GM19239 (cell line): ENCODE measurements around the gene NPIPB5.
"Not testable (repeated sequence)": the region's sequence is repeated elsewhere in the genome, so short reads cannot be mapped to it uniquely, and the experiment has no call there.

Experiments used
- DNase-seq: peaks from one replicate; pipeline ENCODE4 v3.0.0; 2011; ENCODE audit warnings: low spot score; ENCODE audit not compliant: insufficient read length
- FAIRE-seq: peaks from 2 replicates; lab custom pipeline; 2011; peaks lifted over from hg19 to GRCh38; lab: Jason Lieb, UNC

The NPIPB5 gene

DNA sequence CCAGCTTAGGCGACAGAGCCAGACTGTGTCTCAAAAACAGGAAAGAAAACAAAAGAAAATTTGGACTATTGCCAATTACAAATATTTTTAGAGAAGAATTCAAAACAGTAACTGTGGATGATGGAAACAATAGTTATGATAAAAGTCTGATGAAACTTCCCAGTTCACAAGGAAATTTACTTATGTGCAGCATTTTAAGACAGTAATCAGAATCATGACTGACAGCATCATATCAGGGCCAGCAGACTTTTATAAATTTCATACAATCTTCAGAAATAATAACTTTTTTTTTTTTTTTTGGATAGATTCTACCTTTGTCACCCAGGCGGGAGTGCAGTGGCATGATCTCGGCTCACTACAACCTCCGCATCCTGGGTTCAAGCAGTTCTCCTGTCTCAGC is at the start of gene NPIPB5:
Gene NPIPB5 (plus strand): TSS at position 301 of the 400 bp plus-strand sequence. CDS start 2,911 bp downstream, outside the sequence.
- DNase-seq, FAIRE-seq: not testable (repeated sequence)

DNA sequence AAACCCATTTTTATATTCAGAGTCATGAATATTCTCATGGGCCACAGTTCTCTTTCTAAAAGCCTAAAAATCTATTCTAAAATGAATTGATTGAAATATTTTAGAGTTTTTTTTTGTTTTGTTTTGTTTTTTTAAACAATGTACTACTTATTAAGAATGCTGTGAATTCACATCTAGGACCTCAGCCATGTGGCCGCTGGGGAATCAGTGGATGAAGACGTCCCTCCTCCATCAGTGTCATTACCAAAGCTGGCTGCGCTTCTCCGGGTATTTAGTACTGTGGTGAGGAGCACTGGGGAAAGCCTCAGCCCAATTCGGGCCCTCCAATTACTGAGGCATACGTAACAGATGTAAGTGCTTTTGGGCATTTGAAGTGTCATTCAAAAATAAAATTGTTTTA is 41.8 kb upstream of the NPIPB5 start:
- not testable (repeated sequence) for FAIRE-seq, DNase-seq

DNA sequence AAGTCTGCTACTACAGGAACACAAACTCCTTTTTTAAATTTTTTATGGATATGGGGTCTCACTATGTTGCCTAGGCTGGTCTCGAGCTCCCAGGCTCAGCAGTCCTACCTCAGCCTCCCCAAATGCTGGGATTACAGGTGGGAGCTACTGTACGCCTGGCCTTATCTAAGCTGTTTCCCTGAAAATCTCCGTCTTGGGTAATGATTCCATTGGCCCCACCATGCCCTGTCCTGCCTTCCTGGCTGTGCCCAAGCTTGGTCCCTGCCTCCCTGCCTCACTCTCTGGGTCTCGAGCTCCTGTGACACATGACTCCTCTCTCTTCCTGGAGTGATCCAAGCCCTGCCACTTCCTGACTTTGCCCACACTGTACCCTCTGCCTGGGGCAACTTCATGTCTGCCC is 27.3 kb downstream of the NPIPB5 start:
- not testable (repeated sequence) for FAIRE-seq, DNase-seq

DNA sequence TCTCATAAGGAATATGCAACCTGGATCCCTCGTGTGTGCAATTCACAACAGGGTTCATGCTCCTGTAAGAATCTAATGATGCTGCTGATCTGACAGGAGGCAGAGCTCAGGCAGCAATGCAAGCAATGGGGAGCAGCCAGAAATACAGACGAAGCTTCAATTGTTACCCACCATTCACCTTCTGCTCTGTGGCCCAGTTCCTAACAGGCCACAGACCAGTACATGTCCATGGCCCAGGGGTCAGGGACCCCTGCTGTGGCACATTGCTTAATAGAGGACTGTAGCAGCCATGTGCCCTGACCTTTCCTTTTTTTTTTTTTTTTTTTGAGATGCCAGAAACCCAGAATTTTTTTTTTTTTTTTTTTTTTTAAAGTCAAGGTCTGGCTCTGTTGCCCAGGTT is 34.1 kb downstream of the NPIPB5 start:
- DNase-seq, FAIRE-seq: not testable (repeated sequence)

DNA sequence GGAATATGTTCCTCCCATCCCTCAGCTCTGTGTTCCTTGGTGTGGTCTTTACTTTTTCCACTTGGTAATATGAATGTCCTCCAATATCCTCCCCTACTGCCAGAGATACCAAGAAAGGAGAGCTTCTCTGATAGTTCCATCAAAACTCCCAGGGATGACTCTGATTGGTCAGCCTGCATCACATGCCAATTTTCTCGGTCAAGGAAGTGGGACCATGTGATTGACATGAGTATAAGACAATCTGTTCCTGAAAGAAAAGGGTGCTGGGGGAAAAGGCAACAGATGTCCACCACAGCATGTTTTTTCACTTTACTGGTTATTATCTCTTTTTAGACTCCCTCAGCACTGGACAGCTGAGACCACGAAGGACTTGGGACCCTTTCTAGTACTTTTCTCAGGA is 35.9 kb downstream of the NPIPB5 start:
- FAIRE-seq, DNase-seq: not testable (repeated sequence)

DNA sequence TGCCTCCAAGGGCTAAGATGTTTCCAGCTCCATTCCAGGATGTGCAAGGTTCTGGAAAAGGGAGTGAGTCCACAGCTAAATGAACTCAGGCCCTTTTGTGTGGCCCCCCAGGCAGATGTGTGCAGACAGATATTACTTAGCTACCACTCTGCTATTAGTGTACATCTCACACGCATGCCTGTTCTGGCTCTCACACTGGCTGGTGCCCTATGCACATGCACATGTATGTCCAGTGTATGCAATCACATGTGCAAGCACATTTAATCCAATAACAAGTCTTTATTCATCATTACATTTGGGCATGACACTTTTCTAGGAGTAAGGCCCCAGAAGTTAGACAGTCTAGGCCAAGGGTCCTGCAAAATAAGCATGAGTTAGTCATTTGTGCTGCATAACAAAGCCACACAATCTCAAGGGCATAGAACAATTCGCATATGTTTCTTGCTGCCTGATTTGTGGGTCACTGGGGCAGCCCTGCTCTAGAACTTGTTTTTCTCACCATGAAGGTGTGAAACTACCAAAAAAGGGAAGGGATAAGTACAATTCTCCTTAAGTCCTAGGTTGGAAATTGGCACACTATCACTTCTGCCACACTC is 36.6 kb downstream of the NPIPB5 start:
- not testable (repeated sequence) for DNase-seq, FAIRE-seq

DNA sequence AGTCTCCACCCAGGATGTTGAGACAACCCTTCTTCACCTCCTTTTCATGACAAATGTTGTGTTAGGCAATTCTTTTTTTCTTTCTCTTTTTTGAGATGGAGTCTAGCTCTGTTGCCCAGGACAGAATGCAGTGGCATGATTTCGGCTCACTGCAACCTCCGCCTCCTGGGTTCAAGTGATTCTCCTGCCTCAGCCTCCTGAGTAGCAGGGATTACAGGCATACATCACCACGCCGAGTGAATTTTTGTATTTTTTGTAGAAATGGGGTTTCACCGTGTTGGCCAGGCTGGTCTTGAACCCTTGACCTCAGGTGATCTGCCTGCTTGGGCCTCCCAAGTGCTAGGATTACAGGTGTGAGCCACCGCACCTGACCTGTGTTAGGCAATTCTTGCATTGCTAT is 39.2 kb downstream of the NPIPB5 start:
- FAIRE-seq, DNase-seq: not testable (repeated sequence)

DNA sequence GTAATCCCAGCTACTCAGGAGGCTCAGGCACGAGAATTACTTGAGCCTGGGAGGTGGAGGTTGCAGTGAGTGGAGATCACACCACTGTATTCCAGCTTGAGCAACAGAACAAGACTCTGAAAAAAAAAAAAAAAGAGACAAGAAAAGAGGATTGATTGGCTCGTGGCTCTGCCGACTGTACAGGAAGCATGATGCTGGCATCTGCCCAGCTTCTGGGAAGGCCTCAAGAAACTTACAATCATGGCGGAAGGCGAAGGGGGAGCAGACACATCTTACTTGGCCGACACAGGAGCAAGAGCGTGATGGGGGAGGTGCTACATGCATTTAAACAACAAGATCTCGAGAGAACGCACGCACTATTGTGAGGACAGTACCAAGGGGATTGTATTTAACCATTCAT is 40.5 kb downstream of the NPIPB5 start:
- DNase-seq, FAIRE-seq: not testable (repeated sequence)

DNA sequence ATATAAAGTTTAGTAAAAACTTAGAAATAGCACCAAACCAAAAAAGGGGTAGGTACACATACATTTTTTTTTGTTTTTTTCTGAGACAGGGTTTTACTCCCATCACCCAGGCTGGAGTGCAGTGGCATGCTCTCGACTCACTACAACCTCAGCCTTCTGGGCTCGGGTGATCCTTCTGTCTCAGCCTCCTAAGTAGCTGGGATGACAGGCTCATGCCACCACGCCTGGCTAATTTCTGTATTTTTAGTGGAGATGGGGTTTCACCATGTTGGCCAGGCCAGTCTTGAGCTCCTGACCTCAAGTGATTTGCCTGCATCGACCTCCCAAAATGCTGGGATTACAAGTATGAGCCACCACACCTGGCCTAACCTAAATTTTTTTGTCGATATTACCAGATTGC is 41.0 kb downstream of the NPIPB5 start:
- not testable (repeated sequence) for FAIRE-seq

DNA sequence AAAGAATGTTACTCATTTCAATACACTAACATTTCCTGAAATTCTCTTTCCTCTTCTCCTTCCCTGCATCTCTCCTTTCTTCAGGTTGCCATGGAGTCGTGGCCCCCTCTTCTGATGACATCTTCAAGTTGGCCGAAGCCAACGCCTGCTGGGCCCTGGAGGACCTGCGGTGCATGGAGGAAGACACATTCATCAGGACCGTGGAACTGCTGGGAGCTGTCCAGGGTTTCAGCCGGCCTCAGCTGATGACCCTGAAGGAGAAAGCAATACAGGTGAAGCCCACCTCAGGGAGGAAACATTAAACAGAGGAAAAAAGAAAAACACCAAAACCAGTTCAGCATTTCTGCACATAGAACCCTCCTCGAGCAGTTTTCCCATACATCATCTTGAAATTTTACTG is 46.1 kb downstream of the NPIPB5 start:
- not testable (repeated sequence) for FAIRE-seq, DNase-seq

More for the DNA sequence above, 41.0 kb downstream of the NPIPB5 start:
- DNase-seq = not testable (repeated sequence)
